Stimulated activated CD4-positive, alpha-beta T cell treated with anti-CD3 and anti-CD28 coated beads, Interleukin-4, amount 100 ng/mL, for 4 hours (primary cell): Measurements from ENCODE around the gene PAPPA.

Experiments used
- DNase-seq, 2 experiments: peaks; one replicate each; pipeline ENCODE4 v3.0.0-alpha.2; 2020

The PAPPA gene

DNA sequence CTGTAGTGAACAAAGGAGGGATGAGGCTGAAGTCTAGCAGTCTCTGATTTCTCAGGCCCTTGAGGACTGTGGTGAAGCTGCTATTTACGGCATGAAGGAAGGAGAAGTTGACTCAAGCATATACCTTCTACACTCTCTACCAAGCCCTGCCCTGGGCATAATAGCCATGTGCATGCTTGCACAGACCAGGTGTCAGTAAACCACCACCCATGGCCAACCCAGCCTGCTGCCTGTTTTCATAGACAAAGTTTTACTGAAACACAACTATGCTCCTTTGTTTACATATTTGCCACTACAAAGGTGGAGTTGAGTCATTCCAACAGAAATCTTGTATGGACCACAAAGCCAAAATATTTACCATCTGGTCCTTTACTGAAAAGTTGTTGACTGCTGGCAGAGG, 126.9 kb downstream of the PAPPA start:
- DNase-seq, result no peak

DNA sequence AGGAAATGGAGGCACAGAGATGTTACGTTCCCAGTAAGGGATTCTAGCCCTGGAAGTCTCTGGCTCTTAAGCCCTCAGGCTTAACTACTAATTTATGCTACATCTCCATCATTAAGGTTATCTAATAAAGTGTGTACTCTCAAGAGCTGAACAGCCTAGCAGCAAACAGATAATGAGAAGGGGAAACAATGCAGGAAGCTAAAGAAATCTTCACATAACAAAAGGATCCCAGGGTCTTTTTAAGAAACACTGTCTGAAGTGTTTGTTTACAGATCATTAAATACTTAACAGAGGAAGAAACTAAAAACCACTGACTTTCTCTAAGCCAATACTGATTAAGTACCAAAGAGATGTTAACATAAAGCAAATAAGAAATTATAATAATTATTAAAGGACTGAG, 129.0 kb downstream of the PAPPA start:
- no peak for DNase-seq

DNA sequence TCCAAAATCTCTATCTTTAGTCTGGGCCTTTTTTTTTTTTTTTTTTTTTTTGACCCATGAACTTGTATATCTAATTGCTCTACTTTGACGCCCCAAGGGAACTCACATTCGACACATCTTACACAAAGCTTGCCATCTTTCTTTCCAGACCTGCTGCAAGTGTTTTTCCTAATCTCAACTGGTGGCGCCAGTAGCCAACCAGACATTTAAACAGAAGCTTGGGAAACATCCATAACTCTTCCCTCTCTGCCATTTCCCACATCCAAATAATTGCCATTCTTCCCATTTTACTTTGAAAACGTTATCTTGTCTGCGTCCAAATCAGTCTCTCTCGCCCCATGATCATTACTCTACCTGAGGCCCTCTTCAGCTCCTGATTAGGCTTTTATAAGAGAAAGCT, 130.9 kb downstream of the PAPPA start:
- DNase-seq, result no peak

DNA sequence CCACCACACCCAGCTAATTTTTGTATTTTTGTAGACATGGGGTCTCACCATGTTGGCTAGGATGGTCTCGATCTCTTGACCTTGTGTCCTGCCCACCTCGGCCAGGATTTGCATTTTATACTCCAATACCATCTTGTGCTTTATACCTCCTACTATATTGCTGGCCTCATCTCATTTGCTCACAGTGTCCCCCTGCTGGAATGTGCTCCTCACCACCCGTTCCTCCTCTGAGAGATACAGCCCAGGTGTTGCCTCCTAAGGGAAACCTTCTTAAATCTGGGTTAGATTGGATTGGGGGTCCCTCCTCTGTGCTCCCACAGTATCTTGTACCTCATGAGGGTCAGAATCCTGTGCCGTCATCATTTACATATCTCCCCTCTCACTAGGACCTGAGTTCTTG, 131.7 kb downstream of the PAPPA start:
- no peak for DNase-seq

DNA sequence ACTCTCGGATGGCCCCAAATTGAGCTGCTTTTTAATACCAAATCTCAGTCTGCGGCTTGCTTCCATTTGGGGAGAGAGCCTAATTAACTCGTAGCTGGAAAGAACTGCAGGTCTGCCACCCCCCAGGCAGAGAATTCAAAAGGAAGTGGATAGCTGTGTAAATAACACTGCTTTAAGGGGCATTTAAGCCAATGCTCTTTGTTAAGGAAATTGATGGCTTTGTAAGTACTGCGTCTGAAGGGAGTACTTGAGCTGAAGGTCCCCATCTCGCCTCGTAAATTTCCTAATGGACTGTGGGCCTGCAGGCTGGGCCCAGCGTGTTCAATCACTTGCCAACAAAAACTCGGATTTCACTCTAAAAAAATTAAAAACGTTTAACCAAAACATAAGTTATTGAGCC, 132.7 kb downstream of the PAPPA start:
- DNase-seq, result no peak

DNA sequence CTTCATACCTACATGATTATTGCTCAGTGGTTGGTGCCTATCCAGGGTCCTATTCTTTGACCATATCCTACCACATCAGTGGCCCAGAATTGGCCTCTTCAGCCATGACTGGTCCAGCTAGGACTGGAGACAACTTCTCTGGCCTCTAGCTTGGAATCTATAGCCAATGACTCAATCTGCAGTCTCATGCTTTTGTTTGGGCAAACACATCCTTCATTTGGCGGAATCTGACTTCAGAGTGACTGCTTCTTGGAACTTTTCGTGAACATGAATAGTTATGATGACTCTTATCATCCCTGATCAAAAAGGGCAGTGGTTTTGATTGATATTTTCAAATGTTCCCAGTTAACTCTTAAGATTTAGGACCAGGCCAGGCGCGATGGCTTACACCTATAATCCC, 134.1 kb downstream of the PAPPA start:
- DNase-seq, result no peak

DNA sequence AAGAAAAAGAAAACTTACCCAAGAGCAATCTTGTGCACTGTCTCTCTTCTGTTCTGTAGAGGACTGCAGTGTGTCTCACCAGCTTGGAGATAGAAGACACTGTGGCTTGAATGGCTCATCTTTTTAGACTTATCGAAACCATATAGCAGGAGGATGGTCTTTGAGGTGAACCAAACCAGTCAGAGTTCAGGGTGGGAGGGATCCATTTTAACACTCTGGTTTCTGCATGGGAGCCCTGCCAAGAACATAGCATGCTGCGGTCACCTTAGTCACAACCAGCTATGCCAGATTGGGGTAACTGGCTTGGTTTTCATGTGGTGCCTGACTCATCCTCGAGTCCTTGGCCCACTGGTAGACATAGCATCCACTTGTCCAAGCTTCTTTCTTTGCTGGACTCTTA, 135.1 kb downstream of the PAPPA start:
- no peak for DNase-seq

DNA sequence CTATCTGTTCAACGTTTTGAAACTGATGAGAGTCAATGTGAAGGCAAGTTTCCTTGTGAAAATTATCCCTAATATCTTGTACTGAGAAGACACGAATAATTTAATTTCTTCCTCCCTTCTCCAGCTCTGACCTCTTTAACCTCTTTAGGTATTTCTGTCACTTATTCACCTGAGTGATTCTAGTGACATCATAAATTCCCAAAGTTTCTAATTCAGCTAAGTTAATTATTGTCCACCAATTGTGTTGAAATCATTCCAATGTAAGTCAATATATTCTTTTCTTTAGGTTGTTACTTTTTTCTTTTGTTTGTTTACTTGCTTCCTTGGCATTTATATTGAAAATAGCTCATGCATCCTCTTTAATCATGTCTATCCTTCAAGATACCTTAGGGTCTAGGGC, 143.8 kb downstream of the PAPPA start:
- no peak for DNase-seq

DNA sequence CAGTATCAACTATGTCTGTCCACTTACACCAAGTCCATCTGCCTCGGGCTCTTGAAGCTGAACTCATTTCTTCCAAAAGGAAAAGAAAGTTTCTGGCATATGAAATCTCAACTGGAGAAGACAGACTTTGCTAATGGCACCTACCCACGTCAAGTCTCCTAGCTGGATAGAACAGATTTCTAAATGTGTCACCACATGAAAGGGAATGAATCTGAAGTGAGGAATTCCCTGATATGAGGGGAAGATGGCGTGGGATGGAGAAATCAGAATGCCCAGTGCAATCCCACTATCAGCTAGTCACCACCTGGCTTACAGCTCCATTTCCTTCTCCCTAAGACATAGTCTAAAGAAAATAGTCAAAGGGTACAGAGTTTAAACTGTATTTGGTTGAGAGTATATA, 144.7 kb downstream of the PAPPA start:
- DNase-seq, result no peak

DNA sequence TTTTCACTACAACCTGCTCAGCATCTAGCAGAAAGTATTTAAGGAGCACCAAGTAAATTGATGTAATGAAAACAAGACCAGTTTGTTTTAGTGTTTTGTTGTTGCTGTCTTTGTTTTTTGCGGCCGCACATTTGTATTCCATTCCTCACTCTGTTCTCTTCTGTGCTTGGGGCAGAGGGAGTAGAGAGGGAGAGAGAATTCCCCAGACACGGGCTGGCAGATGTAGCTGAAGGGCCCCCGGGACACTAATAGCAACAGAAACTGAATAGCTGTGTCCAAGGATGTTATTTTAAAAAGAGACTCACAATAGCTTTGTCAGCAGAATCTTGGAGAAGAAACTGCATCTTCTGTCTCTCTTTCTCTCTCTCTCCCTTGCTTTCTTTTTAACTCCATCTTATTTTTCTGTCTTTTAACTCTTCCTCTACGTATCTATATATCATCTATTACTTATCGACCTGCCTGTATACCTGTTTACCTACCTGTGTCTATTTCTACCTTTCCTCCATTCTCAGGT, 145.3 kb downstream of the PAPPA start:
- DNase-seq, result no peak

DNA sequence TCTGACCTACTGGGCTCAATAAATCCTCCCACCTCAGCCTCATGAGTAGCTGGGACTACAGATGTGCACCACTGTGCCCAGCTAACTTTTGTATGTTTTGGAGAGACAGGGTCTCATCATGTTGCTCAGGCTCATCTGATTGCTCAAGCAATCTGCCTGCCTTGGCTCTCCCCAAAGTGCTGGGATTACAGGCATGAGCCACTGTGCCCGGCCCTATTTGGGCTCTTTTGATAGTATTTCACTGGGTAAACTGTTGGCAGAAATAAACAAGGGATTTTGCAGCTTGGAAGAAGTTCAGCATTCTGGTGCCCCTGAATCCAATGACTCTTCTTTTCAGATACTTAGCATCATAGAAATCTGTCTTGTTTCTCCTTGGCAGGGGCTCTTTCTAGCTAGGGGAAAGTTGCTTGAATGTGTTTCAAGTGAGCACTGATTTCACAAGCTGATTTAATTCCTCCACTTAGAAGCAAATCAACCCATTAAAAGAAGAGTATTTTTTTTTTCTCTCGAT, 146.8 kb downstream of the PAPPA start:
- DNase-seq, result no peak

DNA sequence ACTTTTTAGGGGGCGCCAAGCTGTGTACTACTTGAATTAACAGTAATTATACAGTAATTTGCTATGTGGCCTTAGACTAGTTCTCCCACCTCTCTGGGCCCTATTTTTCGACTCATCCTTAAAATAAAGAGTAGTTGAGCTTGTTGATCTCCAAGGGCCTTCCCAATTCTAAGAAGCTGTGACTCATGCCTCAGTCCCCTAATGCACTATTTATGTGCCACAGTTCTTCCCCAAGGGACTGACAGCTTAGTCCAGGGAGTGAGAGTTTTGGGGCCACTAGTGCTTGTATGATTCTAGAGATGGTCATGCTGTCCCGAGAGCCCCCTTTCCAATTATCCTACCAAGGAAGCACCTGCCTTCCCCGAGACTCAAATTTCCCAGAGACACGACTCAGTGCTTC, 149.7 kb downstream of the PAPPA start:
- no peak for DNase-seq

DNA sequence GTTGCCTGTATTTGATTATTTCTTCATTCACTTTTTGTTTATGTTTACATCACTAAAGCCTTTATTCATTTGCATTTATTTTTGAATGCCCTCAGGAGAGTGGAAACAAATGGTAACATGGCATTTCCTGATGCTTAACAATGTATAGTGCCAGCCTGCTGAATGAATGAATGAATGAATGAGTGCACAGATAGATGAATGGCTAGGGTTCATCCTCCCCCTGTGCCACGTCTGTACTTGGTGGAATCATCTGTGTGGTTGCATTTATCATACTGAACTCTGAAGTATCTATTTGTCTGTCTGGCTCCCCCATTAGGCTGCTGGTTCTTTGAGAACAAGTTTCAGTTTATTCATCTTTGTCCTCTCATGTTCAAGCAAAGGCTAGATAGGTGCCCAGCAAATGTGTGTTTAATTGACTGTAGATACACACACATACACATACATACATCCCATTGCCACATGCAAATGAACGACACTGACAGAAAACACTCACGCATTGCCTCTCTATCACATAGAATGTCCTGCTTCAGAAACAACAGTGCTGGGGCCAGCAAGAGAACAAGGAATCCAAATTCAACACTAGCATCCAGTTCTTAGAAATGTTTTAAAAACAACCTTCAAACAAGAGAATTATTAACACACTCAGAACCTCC, 150.4 kb downstream of the PAPPA start:
- DNase-seq, result no peak

DNA sequence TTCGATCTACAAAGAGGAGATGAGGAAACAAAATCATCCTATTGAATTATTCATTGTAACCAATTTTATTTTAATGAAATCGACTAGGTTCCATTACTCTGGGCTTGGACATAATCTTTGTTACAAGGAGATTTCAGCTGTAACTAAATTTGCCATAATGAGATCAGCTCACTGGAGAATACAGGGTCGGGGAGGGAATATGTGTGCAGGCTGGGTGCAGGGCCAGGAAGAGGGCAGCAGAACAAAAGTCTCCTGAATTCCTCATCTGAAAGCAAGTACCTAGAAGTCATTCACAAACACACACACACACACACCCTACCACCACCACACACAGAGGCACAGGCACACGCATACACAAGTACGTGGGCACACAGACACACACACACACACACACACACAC, 151.2 kb downstream of the PAPPA start:
- no peak for DNase-seq

DNA sequence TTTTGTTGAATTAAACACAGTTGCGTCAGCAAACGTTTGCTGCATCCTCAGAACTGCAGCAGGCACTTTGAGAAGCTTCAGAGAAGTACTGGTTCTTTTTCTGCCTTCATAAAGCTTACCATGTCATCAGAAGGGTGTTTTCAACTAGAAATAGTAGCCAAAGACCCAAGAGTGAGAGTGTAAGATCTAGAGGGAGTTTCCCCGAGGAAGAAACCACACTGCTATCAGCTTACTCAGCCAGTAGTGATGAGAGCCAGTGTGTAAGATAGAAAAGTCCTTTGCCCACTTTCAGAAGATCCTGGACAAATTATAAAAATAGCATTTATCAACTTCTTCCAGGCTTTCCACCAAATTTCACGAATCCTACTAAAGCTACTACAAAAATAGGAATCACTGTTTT, 154.5 kb downstream of the PAPPA start:
- DNase-seq, result no peak

DNA sequence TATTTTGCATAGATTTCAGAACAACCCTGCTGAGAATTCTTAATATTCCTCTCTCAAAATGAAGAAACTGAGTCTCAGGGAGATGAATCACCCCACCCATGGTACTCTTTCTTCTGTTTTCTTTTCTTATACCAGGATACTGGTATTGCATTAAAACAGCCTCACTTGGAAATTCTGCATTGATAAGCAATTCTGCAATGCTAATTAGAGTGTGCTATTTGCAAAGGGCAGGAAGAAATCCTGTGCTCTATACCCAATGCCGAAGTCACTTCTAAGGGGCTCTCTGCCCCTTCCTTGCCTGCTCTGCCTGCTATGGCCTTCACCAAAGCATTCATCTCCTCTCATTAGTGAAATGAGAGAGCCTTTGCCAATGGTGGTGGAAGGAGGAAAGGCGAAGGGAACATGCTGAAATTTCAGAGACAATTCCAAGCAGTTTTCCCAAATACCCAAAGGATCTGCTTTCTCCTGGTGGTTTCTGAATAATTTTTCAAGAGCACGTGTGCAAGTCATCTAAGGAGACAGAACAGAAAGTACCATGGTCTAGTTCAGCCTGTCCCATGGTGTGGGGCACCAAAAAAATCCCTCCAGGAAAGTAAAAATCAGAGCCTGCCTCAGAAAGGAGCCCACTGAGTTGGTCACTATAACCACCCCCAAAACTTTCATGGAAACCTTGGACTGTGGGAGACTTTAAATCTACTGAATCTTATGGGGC, 156.5 kb downstream of the PAPPA start:
- no peak for DNase-seq

DNA sequence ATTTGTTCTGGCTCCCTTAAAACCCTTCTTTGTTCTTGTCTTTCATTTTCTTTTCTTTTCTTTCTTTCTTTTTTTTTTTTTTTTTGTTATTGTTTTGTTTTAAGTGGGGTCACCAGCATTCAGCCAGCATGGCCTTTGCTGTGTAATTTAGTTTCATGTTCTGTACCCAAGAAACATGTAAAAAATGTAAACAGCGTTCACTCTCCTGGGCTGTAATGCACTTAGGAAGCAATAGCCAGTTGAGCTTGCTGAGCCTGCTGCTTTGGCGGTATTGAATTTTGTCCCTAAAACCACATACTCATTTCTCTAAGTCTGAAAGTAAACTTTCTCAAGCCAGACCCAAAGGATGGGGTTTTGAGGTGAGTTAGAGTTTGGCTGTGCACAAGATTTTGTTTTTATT, 158.6 kb downstream of the PAPPA start:
- no peak for DNase-seq

DNA sequence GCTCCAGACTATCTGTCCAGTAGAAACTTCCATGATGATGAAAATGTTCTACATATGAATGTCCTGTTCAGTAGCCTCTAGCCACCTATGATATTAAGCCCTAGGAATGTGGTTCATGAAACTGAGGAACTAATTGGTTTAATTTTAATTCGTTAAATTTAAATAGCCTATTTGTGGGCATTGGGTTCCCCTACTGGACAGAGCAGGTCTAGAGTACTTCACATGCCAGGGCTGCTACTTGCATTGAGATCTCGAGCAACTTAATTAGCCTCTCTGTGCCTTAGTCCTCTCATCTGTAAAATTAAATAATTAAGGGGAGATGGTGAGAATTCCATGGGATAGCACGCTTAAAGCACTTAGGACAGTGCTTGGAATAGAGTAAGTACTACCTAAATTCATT, 160.0 kb downstream of the PAPPA start:
- DNase-seq, result no peak

DNA sequence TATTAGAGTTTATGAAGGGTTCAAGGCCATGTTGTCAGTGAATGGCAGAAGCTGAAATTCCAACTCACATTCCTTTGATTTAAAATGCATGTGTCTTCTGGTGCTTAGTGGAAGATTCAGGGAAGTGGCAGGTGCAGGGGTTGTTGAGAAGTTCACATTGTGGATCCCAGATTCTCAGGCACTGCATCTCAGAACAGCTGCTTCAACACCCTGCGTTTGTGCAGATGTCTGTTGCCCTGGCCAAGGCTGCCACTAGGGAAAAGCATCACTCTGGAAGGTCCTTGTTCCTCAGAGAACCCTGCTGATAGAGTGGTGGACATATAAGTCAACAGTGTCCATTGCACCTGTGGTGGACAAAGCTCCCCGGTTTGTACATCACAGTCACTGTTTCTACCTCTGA, 162.7 kb downstream of the PAPPA start:
- DNase-seq, result no peak

DNA sequence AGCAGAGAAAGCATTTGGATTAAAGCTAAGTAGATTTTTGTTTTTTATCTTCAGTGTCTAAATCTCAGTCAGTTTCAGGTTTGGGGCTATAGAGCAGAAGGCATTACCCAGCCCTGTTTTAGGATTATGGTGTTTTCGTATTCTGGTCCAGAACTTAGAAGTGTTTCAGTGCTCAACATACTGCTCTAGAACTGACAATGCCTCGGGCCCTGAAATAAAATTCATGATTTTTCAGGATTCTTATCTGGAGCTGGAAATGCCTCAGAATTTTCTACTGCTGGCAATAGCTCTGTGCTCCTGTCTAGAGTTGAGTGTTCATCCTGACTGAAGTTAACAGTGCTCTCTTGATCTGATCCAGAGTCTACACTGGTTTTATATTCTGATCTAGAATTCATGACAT, 163.9 kb downstream of the PAPPA start:
- DNase-seq, result no peak

DNA sequence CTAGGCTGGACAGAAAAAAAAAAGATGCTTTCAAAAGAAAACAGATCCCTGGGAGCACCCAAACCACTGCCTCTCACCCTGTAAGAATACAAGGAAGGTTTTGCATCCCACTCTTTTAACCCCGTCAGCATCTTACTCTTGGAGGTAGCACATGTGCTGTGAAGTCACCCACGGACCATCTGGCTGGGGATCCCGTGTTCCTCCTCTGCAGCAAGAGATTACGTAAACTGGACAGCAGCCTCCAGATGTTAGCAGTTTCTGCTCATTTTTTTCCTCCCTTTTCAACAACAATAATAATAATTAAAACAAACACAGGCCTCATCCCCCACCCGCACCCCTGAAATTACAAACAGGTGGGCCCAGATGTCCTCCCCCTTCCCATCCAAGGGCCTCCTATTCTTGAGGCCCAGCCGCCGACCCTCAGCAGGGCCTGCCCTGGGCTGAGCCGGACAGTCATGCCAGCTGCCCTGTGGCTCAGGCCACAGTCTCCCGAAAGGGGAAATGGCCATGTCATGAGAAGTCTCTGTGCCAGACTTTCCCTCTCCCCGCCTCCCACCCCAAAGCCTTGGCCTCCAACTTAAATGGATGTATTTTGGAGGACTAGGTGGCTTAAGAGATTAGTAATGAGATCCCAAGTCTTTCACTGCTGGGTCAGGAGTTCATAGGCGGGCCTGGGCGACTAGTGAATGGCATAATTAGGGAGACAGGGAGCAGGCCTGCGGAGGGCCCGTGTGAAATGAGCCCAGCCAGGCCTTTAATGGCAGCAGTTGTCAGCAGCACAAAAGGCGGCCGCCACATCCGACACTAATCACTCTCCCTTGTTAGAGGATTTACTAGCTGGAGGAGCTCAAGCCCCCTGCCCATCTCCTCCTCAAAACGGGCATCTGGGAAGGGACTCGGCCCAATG, 165.1 kb downstream of the PAPPA start:
- DNase-seq, result no peak

DNA sequence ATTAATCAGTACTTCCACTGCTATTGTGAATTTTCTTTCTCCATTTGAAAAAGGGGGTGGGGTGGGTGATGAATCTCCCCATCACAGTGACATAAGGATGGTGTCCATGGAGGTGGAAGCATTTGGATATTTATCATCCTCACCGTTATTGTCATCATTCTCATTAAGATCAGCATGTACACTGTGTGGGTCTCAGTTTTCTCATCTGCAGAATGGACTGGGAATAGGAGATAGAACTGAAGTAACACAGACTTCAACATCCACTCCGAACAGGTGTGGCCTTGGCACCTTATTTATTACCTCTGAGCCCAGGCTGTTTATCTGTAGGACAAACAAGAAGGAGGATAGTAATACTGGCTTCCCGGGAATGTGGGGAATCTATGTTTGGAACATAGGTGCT, 165.9 kb downstream of the PAPPA start:
- no peak for DNase-seq

DNA sequence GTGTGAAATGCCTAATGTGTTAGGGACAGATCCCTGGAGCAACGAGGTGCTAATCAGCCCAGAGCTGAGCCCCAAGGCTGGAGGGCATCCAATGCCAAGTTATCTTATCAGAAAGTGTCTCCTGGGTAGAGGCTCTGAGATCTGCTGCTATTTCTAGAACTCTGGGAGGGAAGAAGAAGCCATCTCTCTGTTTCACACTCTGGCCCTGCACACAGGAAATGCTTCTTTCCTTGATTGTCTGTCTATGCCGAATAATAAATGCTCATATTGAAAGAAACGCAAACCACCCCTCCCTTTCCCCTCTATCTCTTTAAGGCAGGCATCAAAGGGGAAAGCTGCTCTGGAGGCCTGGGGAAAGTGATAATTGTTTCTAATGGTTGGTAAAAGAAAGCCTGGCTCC, 166.7 kb downstream of the PAPPA start:
- DNase-seq, result no peak

DNA sequence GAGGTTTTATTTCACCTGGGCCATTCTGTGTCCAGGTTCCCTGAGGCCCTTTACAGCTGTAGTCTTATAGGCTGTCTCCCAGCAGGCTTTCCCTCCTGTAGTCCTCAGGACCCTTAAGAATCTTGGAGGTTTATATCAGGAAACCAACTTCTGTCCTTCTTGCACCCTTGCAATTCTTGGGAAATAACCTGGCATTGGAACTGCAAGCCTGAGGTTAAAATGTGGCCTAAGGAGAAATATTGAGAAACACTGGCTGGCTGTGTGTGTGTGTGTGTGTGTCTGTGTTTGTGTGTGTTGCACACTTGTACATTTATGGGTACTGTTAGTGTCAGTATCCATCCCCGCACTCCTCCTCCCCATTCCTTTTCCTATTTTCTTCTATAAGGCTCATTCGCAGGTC, 168.9 kb downstream of the PAPPA start:
- no peak for DNase-seq
